ENCODE measurements around the gene MARCHF7. TPM values are rescaled to one million over a fixed set of nuclear protein-coding genes. Genes with fewer than 3 reads are reported as not detected.
A peak's percentile ranks its signal among the peaks of the same experiment; 100 is the strongest.

Gene MARCHF7
- total and polyA plus RNA-seq, 10 of the 15 experiments (the other 5 are each of a cell fraction or from before 2014, with no cell fraction given) = 39.4 to 111 (median 66.5) TPM

DNA sequence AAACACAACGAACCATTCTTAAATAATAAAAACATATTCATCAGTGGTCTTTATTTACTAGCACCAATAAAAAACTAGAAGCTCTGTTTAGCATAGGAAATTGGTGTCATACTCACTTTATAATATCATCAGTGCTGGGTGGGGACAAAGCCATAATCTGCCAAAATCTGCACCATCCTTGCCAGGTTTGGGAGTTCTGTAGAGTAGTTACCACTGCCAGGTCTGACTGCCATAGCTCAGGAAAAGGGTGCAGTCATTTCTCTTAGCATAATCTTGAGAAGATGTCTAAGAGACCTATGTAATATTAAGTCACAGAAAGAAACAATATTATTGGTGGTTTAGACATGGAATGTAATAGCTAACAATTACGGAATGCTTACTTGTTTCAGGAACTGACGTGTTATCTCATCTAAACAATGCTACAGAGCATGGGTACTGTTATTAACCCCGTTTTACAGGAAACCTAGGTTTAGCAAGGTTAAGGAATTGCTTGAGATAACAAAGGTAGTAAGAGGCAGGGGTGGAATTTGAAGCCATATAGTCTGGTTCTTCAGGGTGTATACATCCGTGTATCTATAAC, 1.6 kb upstream of the MARCHF7 start:
- intact Hi-C loops (cut with micrococcal nuclease; ENCODE audit: unreplicated experiment) = loop anchor here (10.0 kb wide), 2 partner anchors 306 to 506 kb away; no protein-coding TSS in a partner anchor
- POLR2A ChIA-PET = interaction anchor here (0.7 kb wide), 1 partner anchor 96 kb away, joined by 3 read pairs; no protein-coding TSS in a partner anchor
- peak overlapping the region; percentile 98; the same call in 1 of the 2 replicates for H2AFZ ChIP-seq (ENCODE audit: control insufficient read depth, low read depth, low read length)
- no peaks in the 10 kb centered on the region for H3K27me3 ChIP-seq (replicated peaks in 1 of 2; ENCODE audit: control insufficient read depth in 2 of 2, insufficient read depth in 2 of 2, low read length in 1 of 2)
- 80% methylated on average over 5 of the region's 5 CpGs for WGBS (ENCODE audit: insufficient coverage, insufficient replicate concordance, low lambda C conversion rate, missing lambda C conversion rate)
- ATAC-seq = no peak
- no peak for FAIRE-seq
- no peak for DNase-seq (ENCODE audit: low read depth, low spot score)
- TSS peak; percentile 63 for BruUV-seq (replicated peaks)
- H4K20me1 ChIP-seq (ENCODE audit: control insufficient read depth, insufficient read depth) = no peaks in the 10 kb centered on the region
- SMC1A ChIA-PET (ENCODE audit: uncharacterized antibody, unreplicated experiment) = interaction anchor here (1.0 to 1.7 kb wide), 2 partner anchors 11 to 16 kb away, joined by 3 to 7 read pairs; no protein-coding TSS in a partner anchor
- peak overlapping the region; percentile 90 for H3K4me2 ChIP-seq (ENCODE audit: control insufficient read depth, insufficient read depth)
- peaks cover 2 to 12% of the 10 kb centered on the region in 2 experiments; a peak in 3 of 4 replicates for H3K36me3 ChIP-seq (ENCODE audit: control insufficient read depth in 2 of 2, insufficient read depth in 2 of 2, low read length in 1 of 2)
- peaks cover 3% of the 10 kb centered on the region; the same call in 1 of the 2 replicates for H3K4me1 ChIP-seq (ENCODE audit: control insufficient read depth, insufficient read depth, low read length)
- in situ Hi-C loops (cut with MboI) = no loop called here
- RAD21 ChIA-PET (ENCODE audit: unreplicated experiment) = interaction anchor here (0.6 kb wide), 1 partner anchor 236 kb away, joined by 3 read pairs; no protein-coding TSS in a partner anchor
- no peak overlapping the region for H3K27ac ChIP-seq (ENCODE audit: control insufficient read depth, insufficient read depth)
- H3K4me3 ChIP-seq = no peak overlapping the region
- CTCF ChIA-PET = interaction anchor here (0.7 kb wide), 1 partner anchor 38 kb away, joined by 3 read pairs; no protein-coding TSS in a partner anchor
- H3K9ac ChIP-seq (ENCODE audit: control insufficient read depth, insufficient read depth, low read length) = no peak overlapping the region
- no peaks in the 10 kb centered on the region; the same call in 2 of the 3 replicates for H3K9me3 ChIP-seq (replicated peaks; ENCODE audit: control insufficient read depth, insufficient read depth, low read length)
- peaks cover 40% of the 10 kb centered on the region for H3K79me2 ChIP-seq (ENCODE audit: control insufficient read depth, insufficient read depth, low read length)
- TF ChIP-seq ASH2L (IDR thresholded peaks at IDR 0.05; ENCODE audit: borderline replicate concordance, low read depth) (no peak), ZNF207 (IDR thresholded peaks at IDR 0.05; ENCODE audit: borderline replicate concordance) (no peak), POLR2AphosphoS2 (IDR thresholded peaks at IDR 0.05; ENCODE audit: low read depth, low read length) (no peak), LARP7 (IDR thresholded peaks at IDR 0.05) (no peak), NFIC (IDR thresholded peaks at IDR 0.05; ENCODE audit: low read depth, low read length) (no peak), IKZF2 (IDR thresholded peaks at IDR 0.05) (no peak), BCLAF1 (IDR thresholded peaks at IDR 0.05) (no peak), ZNF274 (IDR thresholded peaks at IDR 0.05; ENCODE audit: insufficient read depth, insufficient read length) (no peak), E2F8 (IDR thresholded peaks at IDR 0.05; ENCODE audit: low read depth, partially characterized antibody) (no peak), ZSCAN29 (IDR thresholded peaks at IDR 0.05) (no peak), MEF2B (IDR thresholded peaks at IDR 0.05; ENCODE audit: partially characterized antibody, poor library complexity, severe bottlenecking) (no peak), TARDBP (IDR thresholded peaks at IDR 0.05; ENCODE audit: borderline replicate concordance) (no peak), TAF1 (IDR thresholded peaks at IDR 0.05; ENCODE audit: borderline replicate concordance, low read depth, low read length) (no peak), MYC (IDR thresholded peaks at IDR 0.05; ENCODE audit: insufficient read depth, insufficient read length, insufficient replicate concordance, low read length, severe bottlenecking) (no peak), TCF3 (IDR thresholded peaks at IDR 0.05; ENCODE audit: borderline replicate concordance, insufficient read depth, low read depth, low read length) (no peak), NR2F1 (conservative IDR thresholded peaks at IDR 0.05) (no peak)
- TF ChIP-seq, protein P1, sequence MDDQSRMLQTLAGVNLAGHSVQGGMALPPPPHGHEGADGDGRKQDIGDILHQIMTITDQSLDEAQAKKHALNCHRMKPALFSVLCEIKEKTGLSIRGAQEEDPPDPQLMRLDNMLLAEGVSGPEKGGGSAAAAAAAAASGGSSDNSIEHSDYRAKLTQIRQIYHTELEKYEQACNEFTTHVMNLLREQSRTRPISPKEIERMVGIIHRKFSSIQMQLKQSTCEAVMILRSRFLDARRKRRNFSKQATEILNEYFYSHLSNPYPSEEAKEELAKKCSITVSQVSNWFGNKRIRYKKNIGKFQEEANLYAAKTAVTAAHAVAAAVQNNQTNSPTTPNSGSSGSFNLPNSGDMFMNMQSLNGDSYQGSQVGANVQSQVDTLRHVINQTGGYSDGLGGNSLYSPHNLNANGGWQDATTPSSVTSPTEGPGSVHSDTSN (IDR thresholded peaks at IDR 0.05; ENCODE audit: insufficient replicate concordance, low read depth, low read length) = no peak

All from GM12878 (cell line).